ENCODE data around the gene USP21.

Gene USP21

GRCh38 chr1:161180639-161181038 is 21.3 kb downstream of the USP21 start:
- no peak overlapping the region for H3K4ac ChIP-seq (ENCODE audit: low read depth in 1 of 2, low read length in 2 of 2)
- H2BK5ac ChIP-seq (ENCODE audit: low read depth, low read length, poor library complexity, severe bottlenecking): no peak overlapping the region
- no peak overlapping the region for H2BK15ac ChIP-seq (ENCODE audit: low read depth, poor library complexity, severe bottlenecking)
- no peak overlapping the region for H3K9ac ChIP-seq (ENCODE audit: low read length)
- H2BK120ac ChIP-seq (ENCODE audit: low read depth, low read length): no peak overlapping the region
- H3K14ac ChIP-seq (ENCODE audit: low read length in 2 of 2): no peak overlapping the region
- WGBS: 64% methylated on average over 1 of the region's 1 CpG
- H3K4me1 ChIP-seq (ENCODE audit: control insufficient read depth, insufficient read depth, low read depth, low read length): peaks cover 16% of the 10 kb centered on the region
- H4K8ac ChIP-seq (ENCODE audit: low read length): no peak overlapping the region
- H3K79me1 ChIP-seq (replicated peaks; ENCODE audit: low read length, poor library complexity, severe bottlenecking): peaks cover 8% of the 10 kb centered on the region
- peaks cover 5% of the 10 kb centered on the region in 2 experiments for H3K36me3 ChIP-seq (ENCODE audit: control insufficient read depth in 1 of 2, insufficient read depth in 2 of 2, low read depth in 1 of 2, low read length in 2 of 2)
- no peak overlapping the region for H3K23ac ChIP-seq (ENCODE audit: low read length in 2 of 2)
- H4K91ac ChIP-seq (ENCODE audit: low read length): no peak overlapping the region
- H3K4me2 ChIP-seq (ENCODE audit: low read length, poor library complexity, severe bottlenecking): no peak overlapping the region
- no peak overlapping the region for H2AFZ ChIP-seq (ENCODE audit: low read depth, low read length)
- no peak for DNase-seq
- H3K27me3 ChIP-seq (ENCODE audit: control insufficient read depth in 1 of 2, insufficient read depth in 1 of 2, low read length in 2 of 2): no peaks in the 10 kb centered on the region
- H3K18ac ChIP-seq (ENCODE audit: low read depth in 1 of 2, low read length in 2 of 2): no peak overlapping the region
- no peak overlapping the region for H3K4me3 ChIP-seq (ENCODE audit: insufficient read depth in 1 of 2, low read depth in 1 of 2, low read length in 2 of 2)
- H3K9me3 ChIP-seq (ENCODE audit: control insufficient read depth, low read length): no peaks in the 10 kb centered on the region
- no peak overlapping the region for H2AK5ac ChIP-seq (ENCODE audit: low read length, severe bottlenecking)
- no peak overlapping the region for H3K27ac ChIP-seq (ENCODE audit: low read length, poor library complexity, severe bottlenecking)
- no peak overlapping the region for H2BK12ac ChIP-seq (ENCODE audit: low read length in 2 of 2)

GRCh38 chr1:161182214-161182613 is 22.9 kb downstream of the USP21 start:
- H3K4ac ChIP-seq (ENCODE audit: low read depth in 1 of 2, low read length in 2 of 2): no peak overlapping the region
- H2AFZ ChIP-seq (ENCODE audit: low read depth, low read length): no peak overlapping the region
- H3K27ac ChIP-seq (ENCODE audit: low read length, poor library complexity, severe bottlenecking): no peak overlapping the region
- H3K18ac ChIP-seq (ENCODE audit: low read depth in 1 of 2, low read length in 2 of 2): no peak overlapping the region
- H3K23ac ChIP-seq (ENCODE audit: low read length in 2 of 2): no peak overlapping the region
- no peak overlapping the region for H3K4me3 ChIP-seq (ENCODE audit: insufficient read depth in 1 of 2, low read depth in 1 of 2, low read length in 2 of 2)
- no peaks in the 10 kb centered on the region for H3K36me3 ChIP-seq (ENCODE audit: control insufficient read depth in 1 of 2, insufficient read depth in 2 of 2, low read depth in 1 of 2, low read length in 2 of 2)
- H2BK120ac ChIP-seq (ENCODE audit: low read depth, low read length): no peak overlapping the region
- H3K79me1 ChIP-seq (replicated peaks; ENCODE audit: low read length, poor library complexity, severe bottlenecking): no peaks in the 10 kb centered on the region
- H2BK15ac ChIP-seq (ENCODE audit: low read depth, poor library complexity, severe bottlenecking): no peak overlapping the region
- WGBS: 94% methylated on average over 1 of the region's 1 CpG
- H2BK12ac ChIP-seq (ENCODE audit: low read length in 2 of 2): no peak overlapping the region
- H3K4me1 ChIP-seq (ENCODE audit: control insufficient read depth, insufficient read depth, low read depth, low read length): peaks cover 5% of the 10 kb centered on the region
- H3K4me2 ChIP-seq (ENCODE audit: low read length, poor library complexity, severe bottlenecking): no peak overlapping the region
- no peak overlapping the region for H3K14ac ChIP-seq (ENCODE audit: low read length in 2 of 2)
- no peaks in the 10 kb centered on the region for H3K27me3 ChIP-seq (ENCODE audit: control insufficient read depth in 1 of 2, insufficient read depth in 1 of 2, low read length in 2 of 2)
- no peaks in the 10 kb centered on the region for H3K9me3 ChIP-seq (ENCODE audit: control insufficient read depth, low read length)
- no peak overlapping the region for H4K8ac ChIP-seq (ENCODE audit: low read length)
- H4K91ac ChIP-seq (ENCODE audit: low read length): no peak overlapping the region
- no peak overlapping the region for H2AK5ac ChIP-seq (ENCODE audit: low read length, severe bottlenecking)
- H2BK5ac ChIP-seq (ENCODE audit: low read depth, low read length, poor library complexity, severe bottlenecking): no peak overlapping the region
- peak overlapping the region; percentile 43 for H3K9ac ChIP-seq (ENCODE audit: low read length)
- DNase-seq: no peak

- H2BK15ac ChIP-seq (ENCODE audit: low read depth, poor library complexity, severe bottlenecking): no peak overlapping the region
- no peak overlapping the region for H3K4me2 ChIP-seq (ENCODE audit: low read length, poor library complexity, severe bottlenecking)
- peak overlapping the region; percentile 63 for H4K8ac ChIP-seq (ENCODE audit: low read length)
- no peak overlapping the region for H2AFZ ChIP-seq (ENCODE audit: low read depth, low read length)
- peak; percentile 88 for DNase-seq
- H3K4ac ChIP-seq (ENCODE audit: low read depth in 1 of 2, low read length in 2 of 2): no peak overlapping the region
- H3K9me3 ChIP-seq (ENCODE audit: control insufficient read depth, low read length): no peaks in the 10 kb centered on the region
- peaks cover 2% of the 10 kb centered on the region for H3K4me1 ChIP-seq (ENCODE audit: control insufficient read depth, insufficient read depth, low read depth, low read length)
- H3K27me3 ChIP-seq (ENCODE audit: control insufficient read depth in 1 of 2, insufficient read depth in 1 of 2, low read length in 2 of 2): no peaks in the 10 kb centered on the region
- H3K9ac ChIP-seq (ENCODE audit: low read length): peak overlapping the region; percentile 42
- no peak overlapping the region for H4K91ac ChIP-seq (ENCODE audit: low read length)
- no peak overlapping the region for H3K18ac ChIP-seq (ENCODE audit: low read depth in 1 of 2, low read length in 2 of 2)
- H3K4me3 ChIP-seq (ENCODE audit: insufficient read depth in 1 of 2, low read depth in 1 of 2, low read length in 2 of 2): no peak overlapping the region
- no peaks in the 10 kb centered on the region for H3K36me3 ChIP-seq (ENCODE audit: control insufficient read depth in 1 of 2, insufficient read depth in 2 of 2, low read depth in 1 of 2, low read length in 2 of 2)
- H2BK120ac ChIP-seq (ENCODE audit: low read depth, low read length): no peak overlapping the region
- no peak overlapping the region for H2BK12ac ChIP-seq (ENCODE audit: low read length in 2 of 2)
- H3K79me1 ChIP-seq (replicated peaks; ENCODE audit: low read length, poor library complexity, severe bottlenecking): no peaks in the 10 kb centered on the region
- H3K23ac ChIP-seq (ENCODE audit: low read length in 2 of 2): no peak overlapping the region
- H3K27ac ChIP-seq (ENCODE audit: low read length, poor library complexity, severe bottlenecking): no peak overlapping the region
- no peak overlapping the region for H3K14ac ChIP-seq (ENCODE audit: low read length in 2 of 2)
- WGBS: 19% methylated on average over 3 of the region's 3 CpGs
- H2BK5ac ChIP-seq (ENCODE audit: low read depth, low read length, poor library complexity, severe bottlenecking): no peak overlapping the region
- no peak overlapping the region for H2AK5ac ChIP-seq (ENCODE audit: low read length, severe bottlenecking)
These were observed 26.0 kb downstream of the USP21 start for GRCh38 chr1:161185282-161185682.

GRCh38 chr1:161185732-161186311 is 26.5 kb downstream of the USP21 start:
- WGBS: 76% methylated on average over 2 of the region's 2 CpGs
- H3K4me2 ChIP-seq (ENCODE audit: low read length, poor library complexity, severe bottlenecking): no peak overlapping the region
- peak overlapping the region; percentile 42 for H3K9ac ChIP-seq (ENCODE audit: low read length)
- no peak overlapping the region for H3K4me3 ChIP-seq (ENCODE audit: insufficient read depth in 1 of 2, low read depth in 1 of 2, low read length in 2 of 2)
- H2AFZ ChIP-seq (ENCODE audit: low read depth, low read length): peak overlapping the region; percentile 29
- H3K9me3 ChIP-seq (ENCODE audit: control insufficient read depth, low read length): no peaks in the 10 kb centered on the region
- H2BK5ac ChIP-seq (ENCODE audit: low read depth, low read length, poor library complexity, severe bottlenecking): no peak overlapping the region
- no peak overlapping the region for H3K14ac ChIP-seq (ENCODE audit: low read length in 2 of 2)
- peak overlapping the region in 1 of 2 experiments; percentile 48 for H3K18ac ChIP-seq (ENCODE audit: low read depth in 1 of 2, low read length in 2 of 2)
- H3K27me3 ChIP-seq (ENCODE audit: control insufficient read depth in 1 of 2, insufficient read depth in 1 of 2, low read length in 2 of 2): no peaks in the 10 kb centered on the region
- H2BK15ac ChIP-seq (ENCODE audit: low read depth, poor library complexity, severe bottlenecking): no peak overlapping the region
- no peak overlapping the region for H2AK5ac ChIP-seq (ENCODE audit: low read length, severe bottlenecking)
- H4K8ac ChIP-seq (ENCODE audit: low read length): peak overlapping the region; percentile 15
- no peak overlapping the region for H4K91ac ChIP-seq (ENCODE audit: low read length)
- no peak overlapping the region for H3K27ac ChIP-seq (ENCODE audit: low read length, poor library complexity, severe bottlenecking)
- peak overlapping the region in 1 of 2 experiments; percentile 60 for H3K4ac ChIP-seq (ENCODE audit: low read depth in 1 of 2, low read length in 2 of 2)
- DNase-seq: no peak
- H3K4me1 ChIP-seq (ENCODE audit: control insufficient read depth, insufficient read depth, low read depth, low read length): peaks cover 2% of the 10 kb centered on the region
- H3K36me3 ChIP-seq (ENCODE audit: control insufficient read depth in 1 of 2, insufficient read depth in 2 of 2, low read depth in 1 of 2, low read length in 2 of 2): peaks cover 0 to 4% of the 10 kb centered on the region in 2 experiments
- H3K79me1 ChIP-seq (replicated peaks; ENCODE audit: low read length, poor library complexity, severe bottlenecking): no peaks in the 10 kb centered on the region
- no peak overlapping the region for H2BK120ac ChIP-seq (ENCODE audit: low read depth, low read length)
- peak overlapping the region in 1 of 2 experiments; percentile 91 for H2BK12ac ChIP-seq (ENCODE audit: low read length in 2 of 2)
- no peak overlapping the region for H3K23ac ChIP-seq (ENCODE audit: low read length in 2 of 2)

Data from mesenchymal stem cell (in vitro differentiated cells and primary cell).